CD4-positive, alpha-beta T cell (primary cell): Measurements from ENCODE around the gene NCBP2. TPM values are rescaled to one million over a fixed set of nuclear protein-coding genes. Genes with fewer than 3 reads are reported as not detected.

ENCODE experiments used
- ATAC-seq: fragments of 200-7000 bp; cut with Tn5 transposase; one replicate; pipeline ENCODE4 v1.10.0; 2022; ENCODE audit warnings: mild to moderate bottlenecking; ENCODE audit not compliant: poor library complexity
- CTCF ChIA-PET: fragments of 350-600 bp; sonication (Branson Sonifier 250); formaldehyde crosslinking; loops from one replicate; lab custom pipeline; 2021; ENCODE audit warnings: antibody characterized with exemption, inconsistent platforms; lab: Charles Lee
- POLR2A ChIA-PET: fragments of 350-600 bp; sonication (Branson Sonifier 250); formaldehyde crosslinking; loops from one replicate; lab custom pipeline; 2021; ENCODE audit warnings: antibody characterized with exemption, inconsistent platforms; lab: Charles Lee
- DNase-seq, 14 experiments: peaks; one replicate each; pipeline ENCODE4 v3.0.0-alpha.2; 2013 to 2020; ENCODE audit warnings: mixed read lengths in 2 of 14
- H3K27ac ChIP-seq, 2 donors: one replicate each; pipeline versions ENCODE4 v1.5.1 to v1.7.0; 2013; ENCODE audit warnings: low read length in 2 of 2, low read depth in 1 of 2, mild to moderate bottlenecking in 1 of 2
- H3K27me3 ChIP-seq, 2 experiments: 1 replicate in 1 of 2; 2 replicates in 1 of 2; pipeline versions ENCODE4 v1.6.1 to v1.7.0; 2013; ENCODE audit warnings: low read length in 2 of 2, control low read depth in 1 of 2, mild to moderate bottlenecking in 1 of 2, moderate library complexity in 1 of 2; ENCODE audit not compliant: insufficient read depth in 2 of 2, control insufficient read depth in 1 of 2
- H3K36me3 ChIP-seq: one replicate; pipeline ENCODE4 v1.6.1; 2013; ENCODE audit warnings: low read length, control low read depth; ENCODE audit not compliant: insufficient read depth
- H3K4me1 ChIP-seq: one replicate; pipeline ENCODE4 v1.6.1; 2013; ENCODE audit warnings: low read length, control low read depth; ENCODE audit not compliant: insufficient read depth
- H3K4me3 ChIP-seq: one replicate; pipeline ENCODE4 v1.5.1; 2013; ENCODE audit warnings: mild to moderate bottlenecking, low read length, moderate library complexity
- H3K9me3 ChIP-seq, 2 experiments: 1 replicate in 1 of 2; 2 replicates in 1 of 2; pipeline versions ENCODE4 v1.6.1 to v1.7.0; 2013; ENCODE audit warnings: low read length in 2 of 2, mild to moderate bottlenecking in 2 of 2, control low read depth in 1 of 2, moderate library complexity in 1 of 2; ENCODE audit not compliant: control insufficient read depth in 1 of 2, insufficient read depth in 1 of 2
- H3K27ac Mint-ChIP-seq: one replicate; pipeline ENCODE4 v1.8.0; 2020; ENCODE audit warnings: mixed read lengths
- H3K27me3 Mint-ChIP-seq: one replicate; pipeline ENCODE4 v1.8.0; 2021; ENCODE audit warnings: mixed read lengths
- H3K36me3 Mint-ChIP-seq: one replicate; pipeline ENCODE4 v1.8.0; 2021; ENCODE audit warnings: low read depth, mixed read lengths
- H3K4me1 Mint-ChIP-seq: one replicate; pipeline ENCODE4 v1.8.0; 2021; ENCODE audit warnings: low read depth, mixed read lengths
- H3K4me3 Mint-ChIP-seq: one replicate; pipeline ENCODE4 v1.8.0; 2020; ENCODE audit warnings: mild to moderate bottlenecking, mixed read lengths
- H3K9me3 Mint-ChIP-seq: one replicate; pipeline ENCODE4 v1.8.0; 2020; ENCODE audit warnings: mixed read lengths
- CTCF ChIP-seq: fragments of 200-600 bp; IDR thresholded peaks from one replicate; pipeline ENCODE4 v1.8.0; 2022; ENCODE audit warnings: antibody characterized with exemption, mild to moderate bottlenecking
- intact Hi-C, 2 experiments: fragments of 100-400 bp; cut with DNase I in 1 of 2; cut with micrococcal nuclease in 1 of 2; formaldehyde crosslinking; loops; one replicate each; pipeline versions ENCODE4 v1.15.1 to v1.9.0; 2023 to 2025; cut with DNase I, micrococcal nuclease
- total RNA-seq, 174 experiments: library from RNA in 2 of 174; stranded (reverse) in 2 of 174; gene quantifications; one replicate each; pipeline ENCODE4 v1.2.3 and lab custom pipeline; 2021 to 2026

The NCBP2 gene
- total RNA-seq, 2 experiments from 2014 or later = 41.4 to 44.6 TPM

- Mint-ChIP-seq H3K36me3 (peaks cover 61% of the 10 kb centered on the region), H3K4me1 (peaks cover 51% of the 10 kb centered on the region), H3K9me3 (no peaks in the 10 kb centered on the region), H3K27me3 (no peaks in the 10 kb centered on the region), H3K4me3 (peak overlapping the region; percentile 99), H3K27ac (peak overlapping the region; percentile 96)
- POLR2A ChIA-PET = interaction anchor here (0.7 to 5.0 kb wide), 33 partner anchors 9 to 1402 kb away, joined by 3 to 113 read pairs (median 4); partner anchors contain the start of genes CEP19, DYNLT2B, FBXO45 and MELTF
- peak overlapping the region; percentile 94 to 97 for H3K27ac ChIP-seq
- intact Hi-C loops = loop anchor here (1.0 to 10.0 kb wide), 8 partner anchors 27 to 613 kb away; partner anchors contain the start of genes SENP5 (in 2 of the 2), BDH1 (in 1 of the 2), DLG1 (in 1 of the 2) and FBXO45 (in 1 of the 2)
- no peaks in the 10 kb centered on the region for H3K27me3 ChIP-seq
- H3K4me1 ChIP-seq = peaks cover 24% of the 10 kb centered on the region
- peak overlapping the region; percentile 89 for H3K4me3 ChIP-seq
- no peaks in the 10 kb centered on the region for H3K9me3 ChIP-seq
- ATAC-seq (peak; percentile 50), DNase-seq (peak; percentile 24 to 82 (median 54))
- TF ChIP-seq CTCF = no peak
- H3K36me3 ChIP-seq = peaks cover 45% of the 10 kb centered on the region
- CTCF ChIA-PET = interaction anchor here (0.6 to 2.0 kb wide), 17 partner anchors 8 to 1404 kb away, joined by 3 to 34 read pairs (median 5); partner anchors contain the start of genes FBXO45, MELTF, PAK2 and PIGZ
These were observed 551 bp downstream of the NCBP2 start for GRCh38 chr3:196941729-196942225.

- peaks cover 63% of the 10 kb centered on the region for H3K36me3 ChIP-seq
- H3K9me3 ChIP-seq = no peaks in the 10 kb centered on the region
- ATAC-seq (no peak), DNase-seq (no peak)
- H3K4me3 ChIP-seq = no peak overlapping the region
- POLR2A ChIA-PET = interaction anchor here (0.7 kb wide), 1 partner anchor 370 kb away, joined by 4 read pairs; the partner anchor contains the start of genes FBXO45 and WDR53
- H3K27me3 ChIP-seq = no peaks in the 10 kb centered on the region
- Mint-ChIP-seq H3K9me3 (no peaks in the 10 kb centered on the region), H3K4me1 (peaks cover 38% of the 10 kb centered on the region), H3K36me3 (peaks cover 83% of the 10 kb centered on the region), H3K27ac (peak overlapping the region; percentile 96), H3K27me3 (no peaks in the 10 kb centered on the region), H3K4me3 (peak overlapping the region; percentile 51)
- intact Hi-C loops = no loop called here
- CTCF ChIA-PET = no interaction called here
- TF ChIP-seq CTCF = no peak
- H3K4me1 ChIP-seq = peaks cover 21% of the 10 kb centered on the region
- H3K27ac ChIP-seq = no peak overlapping the region
These were observed 3.8 kb downstream of the NCBP2 start for GRCh38 chr3:196938576-196938975.

GRCh38 chr3:196938124-196938523 lies 4.2 kb downstream of the NCBP2 start:
- ChIA-PET POLR2A (no interaction called here), CTCF (no interaction called here)
- no peak overlapping the region for H3K27ac Mint-ChIP-seq

More at GRCh38 chr3:196938124-196938523, 4.2 kb downstream of the NCBP2 start:
- Mint-ChIP-seq H3K9me3 (no peaks in the 10 kb centered on the region), H3K36me3 (peaks cover 83% of the 10 kb centered on the region), H3K4me1 (peaks cover 33% of the 10 kb centered on the region), H3K27me3 (no peaks in the 10 kb centered on the region), H3K4me3 (no peak overlapping the region)
- no peaks in the 10 kb centered on the region for H3K27me3 ChIP-seq
- peaks cover 67% of the 10 kb centered on the region for H3K36me3 ChIP-seq
- intact Hi-C loops = no loop called here
- peaks cover 16% of the 10 kb centered on the region for H3K4me1 ChIP-seq
- H3K4me3 ChIP-seq = no peak overlapping the region
- TF ChIP-seq CTCF = no peak
- H3K9me3 ChIP-seq = no peaks in the 10 kb centered on the region
- DNase-seq (no peak), ATAC-seq (no peak)
- H3K27ac ChIP-seq = no peak overlapping the region
